Measurements from ENCODE around the gene HNMT.
"Not testable (repeated sequence)": the region's sequence is repeated elsewhere in the genome, so short reads cannot be mapped to it uniquely, and the experiment has no call there.

HNMT gene

GRCh38 chr2:138016351-138017087 lies 52.2 kb downstream of the HNMT start:
- no peak for DNase-seq

GRCh38 chr2:138017824-138018223 lies 53.6 kb downstream of the HNMT start:
- no peak for DNase-seq

- no peak for DNase-seq
Measured at GRCh38 chr2:138018866-138019688, 54.8 kb downstream of the HNMT start.

- DNase-seq, result no peak
Measured at GRCh38 chr2:138020432-138020831, 56.2 kb downstream of the HNMT start.

- DNase-seq, result no peak
Measured at GRCh38 chr2:138021154-138021553, 56.9 kb downstream of the HNMT start.

GRCh38 chr2:138023298-138023697 lies 59.0 kb downstream of the HNMT start:
- DNase-seq, result no peak

GRCh38 chr2:138023976-138024375 lies 59.7 kb downstream of the HNMT start:
- DNase-seq, result no peak

- DNase-seq, result no peak
Measured at GRCh38 chr2:138026111-138027020, 62.1 kb downstream of the HNMT start.

GRCh38 chr2:138028538-138028937 lies 64.3 kb downstream of the HNMT start:
- DNase-seq, result no peak

GRCh38 chr2:138029276-138029675 lies 65.0 kb downstream of the HNMT start:
- DNase-seq, result no peak

GRCh38 chr2:138030459-138030858 lies 66.2 kb downstream of the HNMT start:
- no peak for DNase-seq

GRCh38 chr2:138032334-138032733 lies 68.1 kb downstream of the HNMT start:
- DNase-seq, result no peak

- DNase-seq, result no peak
Measured at GRCh38 chr2:138034536-138034935, 70.3 kb downstream of the HNMT start.

- no peak for DNase-seq
Measured at GRCh38 chr2:138035608-138036217, 71.4 kb downstream of the HNMT start.

- DNase-seq, result no peak
Measured at GRCh38 chr2:138036522-138036921, 72.2 kb downstream of the HNMT start.

- DNase-seq, result no peak
Measured at GRCh38 chr2:138037090-138037489, 72.8 kb downstream of the HNMT start.

- DNase-seq, result no peak
Measured at GRCh38 chr2:138040616-138041015, 76.3 kb downstream of the HNMT start.

GRCh38 chr2:138042311-138042710 lies 78.0 kb downstream of the HNMT start:
- DNase-seq, result no peak

- not testable (repeated sequence) for DNase-seq
Measured at GRCh38 chr2:138043588-138043987, 79.3 kb downstream of the HNMT start.

- DNase-seq, result no peak
Measured at GRCh38 chr2:138058427-138058826, 94.2 kb downstream of the HNMT start.

- DNase-seq, result no peak
Measured at GRCh38 chr2:138059487-138060300, 95.4 kb downstream of the HNMT start.

GRCh38 chr2:138060301-138060635 lies 96.0 kb downstream of the HNMT start:
- no peak for DNase-seq
